Sigmoid colon (tissue), 4 donors: ENCODE data around the gene YWHAE.

ENCODE experiments used
- CTCF ChIP-seq, 4 experiments: fragments of 450-650 bp in 3 of 4; fragments of 200-600 bp in 1 of 4; IDR thresholded peaks; one replicate each; pipeline ENCODE4 v1.5.1; 2016 to 2019; ENCODE audit warnings: antibody characterized with exemption in 4 of 4, mild to moderate bottlenecking in 3 of 4, moderate library complexity in 2 of 4
- POLR2A ChIP-seq, 2 donors: fragments of 450-650 bp; IDR thresholded peaks; one replicate each; pipeline ENCODE4 v1.6.1; 2016; ENCODE audit warnings: antibody characterized with exemption in 2 of 2, mild to moderate bottlenecking in 2 of 2, moderate library complexity in 2 of 2
- POLR2AphosphoS5 ChIP-seq, 4 donors: sonication (generic); formaldehyde crosslinking; IDR thresholded peaks; one replicate each; pipeline ENCODE4 v1.6.1; 2017; ENCODE audit warnings: antibody characterized with exemption in 4 of 4

GRCh38 chr17:1379930-1380313 lies 20.1 kb downstream of the YWHAE start:
- TF ChIP-seq CTCF (IDR thresholded peaks at IDR 0.05) (no peak), POLR2A (IDR thresholded peaks at IDR 0.05) (no peak), POLR2AphosphoS5 (IDR thresholded peaks at IDR 0.05) (peak in 1 of 4 donors; percentile 56)
